Subcutaneous adipose tissue (tissue), 4 donors: Measurements from ENCODE around the gene GSTA4. TPM values are rescaled to one million over a fixed set of nuclear protein-coding genes. Genes with fewer than 3 reads are reported as not detected.
"Not testable (repeated sequence)": the region's sequence is repeated elsewhere in the genome, so short reads cannot be mapped to it uniquely, and the experiment has no call there.

ENCODE experiments used
- CTCF ChIP-seq: fragments of 450-650 bp; IDR thresholded peaks from one replicate; pipeline ENCODE4 v1.5.1; 2016; ENCODE audit warnings: low read depth, mild to moderate bottlenecking, control low read depth, antibody characterized with exemption, moderate library complexity
- total RNA-seq, 4 donors: library from RNA; depleted of rRNA; stranded (reverse); fragments of >200 nt; gene quantifications; one replicate each; pipeline ENCODE4 v1.1.0, GENCODE V29; 2016

The GSTA4 gene
- total RNA-seq, result 10 to 100 TPM; 19.8 to 30.5 (median 24.8) TPM

- TF ChIP-seq CTCF, result not testable (repeated sequence)
Measured at GRCh38 chr6:52995089-52995912, at the start of gene GSTA4. TSS of gene GSTA4 (minus strand) at chr6:52995284. CDS start at chr6:52994243, 1,041 bp downstream.

GRCh38 chr6:53044572-53044971 is 49.5 kb upstream of the GSTA4 start:
- TF ChIP-seq CTCF, result no peak

GRCh38 chr6:53044071-53044470 is 49.0 kb upstream of the GSTA4 start:
- no peak for TF ChIP-seq CTCF

GRCh38 chr6:53043581-53043980 is 48.5 kb upstream of the GSTA4 start:
- TF ChIP-seq CTCF, result no peak

- TF ChIP-seq CTCF, result no peak
Measured at GRCh38 chr6:53042112-53042511, 47.0 kb upstream of the GSTA4 start.

GRCh38 chr6:53041356-53041755 is 46.3 kb upstream of the GSTA4 start:
- no peak for TF ChIP-seq CTCF

- no peak for TF ChIP-seq CTCF
Measured at GRCh38 chr6:53038596-53038995, 43.5 kb upstream of the GSTA4 start.
